Amygdala (tissue), 56 donors: Measurements from ENCODE around the gene P3H4.

Experiments
- DNase-seq, 56 donors: peaks; one replicate each; lab custom pipeline; 2025; lab: John Stamatoyannopoulos, UW

P3H4 gene

DNA sequence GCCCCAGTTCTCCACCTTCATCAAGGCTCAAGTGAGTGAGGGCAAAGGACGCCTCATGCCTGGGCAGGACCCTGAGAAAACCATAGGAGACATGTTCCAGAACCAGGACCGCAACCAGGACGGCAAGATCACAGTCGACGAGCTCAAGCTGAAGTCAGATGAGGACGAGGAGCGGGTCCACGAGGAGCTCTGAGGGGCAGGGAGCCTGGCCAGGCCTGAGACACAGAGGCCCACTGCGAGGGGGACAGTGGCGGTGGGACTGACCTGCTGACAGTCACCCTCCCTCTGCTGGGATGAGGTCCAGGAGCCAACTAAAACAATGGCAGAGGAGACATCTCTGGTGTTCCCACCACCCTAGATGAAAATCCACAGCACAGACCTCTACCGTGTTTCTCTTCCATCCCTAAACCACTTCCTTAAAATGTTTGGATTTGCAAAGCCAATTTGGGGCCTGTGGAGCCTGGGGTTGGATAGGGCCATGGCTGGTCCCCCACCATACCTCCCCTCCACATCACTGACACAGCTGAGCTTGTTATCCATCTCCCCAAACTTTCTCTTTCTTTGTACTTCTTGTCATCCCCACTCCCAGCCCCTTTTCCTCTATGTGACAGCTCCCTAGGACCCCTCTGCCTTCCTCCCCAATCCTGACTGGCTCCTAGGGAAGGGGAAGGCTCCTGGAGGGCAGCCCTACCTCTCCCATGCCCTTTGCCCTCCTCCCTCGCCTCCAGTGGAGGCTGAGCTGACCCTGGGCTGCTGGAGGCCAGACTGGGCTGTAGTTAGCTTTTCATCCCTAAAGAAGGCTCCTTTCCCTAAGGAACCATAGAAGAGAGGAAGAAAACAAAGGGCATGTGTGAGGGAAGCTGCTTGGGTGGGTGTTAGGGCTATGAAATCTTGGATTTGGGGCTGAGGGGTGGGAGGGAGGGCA is 10.7 kb upstream of the P3H4 start:
- DNase-seq = no peak

DNA sequence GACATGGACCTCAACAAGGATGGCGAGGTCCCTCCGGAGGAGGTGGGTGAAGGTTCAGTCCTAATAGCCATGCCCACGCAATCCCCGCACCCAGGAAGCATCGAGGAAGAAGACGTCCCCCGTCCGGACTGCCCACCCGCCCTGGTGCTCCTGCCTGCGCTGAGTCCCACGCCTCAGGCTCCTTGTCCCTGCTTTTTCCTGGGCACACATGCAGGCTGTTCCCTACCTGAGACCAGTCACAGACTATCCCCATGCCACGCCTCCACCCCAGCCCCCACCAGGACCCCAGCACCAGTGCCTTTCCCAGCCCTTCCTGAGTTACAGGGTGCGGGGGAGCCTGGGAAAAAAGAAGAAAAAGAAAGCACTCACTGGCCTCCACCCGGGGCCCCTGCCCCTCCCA is 10.0 kb upstream of the P3H4 start:
- DNase-seq = no peak

DNA sequence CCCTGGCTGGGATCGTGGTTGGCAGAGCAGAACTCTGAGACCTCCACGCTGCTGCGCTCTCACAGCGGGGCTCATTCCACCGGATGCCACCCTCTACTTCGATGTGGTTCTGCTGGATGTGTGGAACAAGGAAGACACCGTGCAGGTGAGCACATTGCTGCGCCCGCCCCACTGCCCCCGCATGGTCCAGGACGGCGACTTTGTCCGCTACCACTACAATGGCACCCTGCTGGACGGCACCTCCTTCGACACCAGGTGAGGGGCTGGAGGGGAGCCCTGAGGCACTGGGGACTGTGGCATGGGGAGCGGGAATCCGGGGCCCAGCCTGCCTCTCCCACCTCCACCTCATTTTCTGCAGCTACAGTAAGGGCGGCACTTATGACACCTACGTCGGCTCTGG is 6.3 kb upstream of the P3H4 start:
- no peak for DNase-seq

DNA sequence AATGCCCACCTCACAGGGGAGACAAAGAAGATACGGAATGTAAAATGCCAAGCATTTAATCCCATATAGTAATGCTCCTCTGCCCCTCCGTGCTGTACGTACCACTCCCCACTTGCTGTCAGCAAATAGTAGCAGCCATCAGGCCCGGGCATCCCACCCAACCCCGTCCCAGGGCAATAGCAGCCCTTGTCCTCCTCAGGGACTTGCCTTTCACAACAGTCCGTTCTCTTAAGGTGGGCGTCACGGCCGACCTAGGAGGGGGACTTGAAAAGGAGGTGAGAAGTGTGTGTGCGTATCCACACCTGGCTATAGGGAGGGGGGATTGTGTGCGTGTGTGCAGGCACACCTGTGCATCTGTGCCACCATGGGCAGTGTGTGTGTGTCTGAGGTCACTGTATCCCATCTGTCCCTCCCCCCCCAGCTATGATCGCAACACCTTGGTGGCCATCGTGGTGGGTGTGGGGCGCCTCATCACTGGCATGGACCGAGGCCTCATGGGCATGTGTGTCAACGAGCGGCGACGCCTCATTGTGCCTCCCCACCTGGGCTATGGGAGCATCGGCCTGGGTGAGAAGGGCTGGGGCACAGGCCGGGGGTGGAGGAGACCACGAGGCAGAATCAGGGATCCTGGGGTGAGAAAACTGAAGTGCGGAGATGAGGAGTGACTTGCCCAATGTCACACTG is 5.0 kb upstream of the P3H4 start:
- DNase-seq = no peak

DNA sequence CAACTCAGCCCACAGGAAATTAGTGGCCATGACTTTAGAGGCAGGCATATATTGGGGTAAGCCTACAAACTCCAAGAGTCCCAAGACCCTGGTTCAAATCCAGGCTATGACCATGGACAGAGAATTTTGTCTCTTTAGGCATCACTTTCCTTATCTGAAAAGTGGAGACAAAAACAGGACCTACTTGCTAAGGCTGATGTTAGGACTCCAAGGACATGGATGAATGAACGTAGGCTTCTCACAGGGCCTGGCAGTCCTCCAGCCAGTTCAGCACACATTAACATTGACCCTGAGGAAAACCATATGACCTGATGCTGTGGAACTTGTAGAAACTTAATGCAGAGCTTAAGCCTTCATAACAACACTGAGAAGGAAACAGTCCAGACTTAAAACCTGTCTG is 2.4 kb upstream of the P3H4 start:
- DNase-seq = no peak

DNA sequence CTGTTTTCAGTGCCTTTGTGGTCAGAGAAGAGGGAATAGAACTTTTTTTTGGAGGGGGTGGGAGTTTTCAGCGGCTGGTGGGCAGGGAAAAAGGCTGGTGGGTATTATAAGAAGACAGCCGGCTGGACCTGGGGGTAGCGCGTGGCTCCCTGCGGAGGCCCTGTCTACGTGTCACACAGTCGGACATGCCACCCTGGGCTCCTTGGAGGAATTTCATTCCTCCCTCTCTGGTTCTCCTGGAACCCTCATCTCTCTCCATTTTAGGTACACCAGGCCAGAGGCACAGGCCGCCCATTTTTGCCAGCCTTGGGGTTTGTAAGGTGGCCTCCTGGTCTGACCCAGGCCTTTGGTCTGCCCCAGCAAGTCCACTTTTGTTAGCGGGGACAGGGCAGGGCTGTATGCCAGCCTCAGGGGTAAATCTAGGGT is 2.0 kb upstream of the P3H4 start:
- no peak for DNase-seq

DNA sequence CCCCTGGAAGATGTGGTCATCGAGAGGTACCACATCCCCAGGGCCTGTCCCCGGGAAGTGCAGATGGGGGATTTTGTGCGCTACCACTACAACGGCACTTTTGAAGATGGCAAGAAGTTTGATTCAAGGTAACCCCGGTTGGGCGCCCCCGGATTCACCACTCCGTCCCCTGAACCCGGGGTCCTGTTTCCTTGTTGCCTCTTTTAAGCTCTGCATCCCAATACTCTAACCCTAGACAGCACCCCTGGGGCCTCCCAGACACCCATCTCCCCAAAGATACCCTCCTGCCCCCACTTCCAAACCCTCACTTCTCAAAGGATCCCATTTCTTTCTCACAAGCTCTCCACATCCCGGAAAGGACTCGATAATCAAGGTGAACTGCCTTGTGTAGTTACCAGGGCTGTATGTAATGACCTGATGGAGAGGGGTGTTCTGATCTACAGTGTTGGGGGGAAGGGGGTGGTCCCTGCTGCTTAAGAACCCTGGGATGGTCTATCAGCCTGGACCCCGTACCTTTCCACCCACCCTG is 1.5 kb upstream of the P3H4 start:
- DNase-seq = no peak

DNA sequence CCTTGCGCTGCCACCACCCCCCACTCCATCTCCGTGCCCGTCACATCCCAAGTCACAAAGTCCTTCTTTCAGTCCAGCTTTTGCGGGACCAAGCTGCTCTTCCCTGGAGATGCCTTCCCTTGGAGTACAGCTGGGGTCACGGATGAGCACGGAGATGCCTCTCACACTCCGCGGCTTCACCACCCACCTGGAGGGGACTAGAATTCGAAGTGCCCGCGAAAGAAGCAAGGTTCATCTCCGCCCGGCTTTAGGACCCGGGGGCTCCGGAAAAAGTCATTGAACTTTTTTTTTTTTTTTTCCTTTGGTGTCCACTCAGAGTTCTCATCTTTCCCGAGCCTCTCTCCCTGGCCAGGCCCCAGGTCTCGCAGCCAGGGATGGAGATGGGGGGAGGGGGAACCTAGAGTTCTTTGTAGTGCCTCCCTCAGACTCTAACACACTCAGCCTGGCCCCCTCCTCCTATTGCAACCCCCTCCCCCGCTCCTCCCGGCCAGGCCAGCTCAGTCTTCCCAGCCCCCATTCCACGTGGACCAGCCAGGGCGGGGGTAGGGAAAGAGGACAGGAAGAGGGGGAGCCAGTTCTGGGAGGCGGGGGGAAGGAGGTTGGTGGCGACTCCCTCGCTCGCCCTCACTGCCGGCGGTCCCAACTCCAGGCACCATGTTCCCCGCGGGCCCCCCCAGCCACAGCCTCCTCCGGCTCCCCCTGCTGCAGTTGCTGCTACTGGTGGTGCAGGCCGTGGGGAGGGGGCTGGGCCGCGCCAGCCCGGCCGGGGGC is 817 bp upstream of the P3H4 start, which contains the start of gene FKBP10:
Gene FKBP10 (plus strand): TSS at position 624 of the 771 bp plus-strand sequence. CDS start 31 bp downstream, at position 655.
- DNase-seq = peak in 38 of 56 donors; percentile 10 to 71 (median 38)

DNA sequence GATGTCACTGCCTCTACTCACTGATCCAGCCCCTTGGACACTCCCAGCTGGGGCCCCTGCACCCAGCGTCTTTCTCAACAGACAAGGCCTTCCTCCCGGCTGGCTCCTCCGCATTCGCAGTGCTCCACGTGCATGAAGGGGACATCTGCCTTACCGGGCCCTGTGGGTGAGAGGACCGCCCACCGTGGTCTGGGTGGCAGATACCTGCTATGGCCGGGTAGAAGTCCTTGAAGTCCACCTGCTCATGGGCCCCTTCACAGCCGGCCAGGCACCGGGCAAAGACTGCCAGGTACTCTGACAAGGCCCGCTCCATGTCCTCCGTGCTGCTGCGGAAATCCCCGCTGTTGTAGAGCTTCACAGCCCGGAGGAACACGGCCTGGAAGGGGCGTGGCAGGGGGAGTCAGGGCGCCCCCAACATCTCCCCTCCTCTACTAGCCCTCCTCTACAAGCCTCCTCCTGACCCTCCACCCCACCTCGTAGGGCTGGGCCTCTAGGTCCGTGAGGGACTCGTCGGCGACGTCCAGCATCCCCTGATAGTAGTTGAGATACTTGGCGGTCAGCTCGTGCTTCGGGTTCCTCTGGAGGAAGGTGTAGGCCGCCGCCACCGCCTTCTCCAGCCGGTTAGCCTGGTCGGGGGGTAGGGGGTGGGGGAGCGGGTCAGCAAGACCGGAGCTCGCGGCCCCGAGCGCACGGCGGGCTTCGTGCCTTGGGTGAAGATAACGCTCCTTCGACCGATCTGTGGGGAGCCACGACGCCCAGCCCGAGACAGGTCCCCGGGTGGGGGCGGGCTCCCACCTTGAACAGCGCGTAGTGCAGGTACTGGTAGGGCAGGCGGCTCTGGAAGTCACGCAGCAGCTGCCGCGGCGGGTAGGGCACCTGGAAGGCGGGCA is 845 bp downstream of the P3H4 start:
- peak in 1 of 56 donors; percentile 53 for DNase-seq

DNA sequence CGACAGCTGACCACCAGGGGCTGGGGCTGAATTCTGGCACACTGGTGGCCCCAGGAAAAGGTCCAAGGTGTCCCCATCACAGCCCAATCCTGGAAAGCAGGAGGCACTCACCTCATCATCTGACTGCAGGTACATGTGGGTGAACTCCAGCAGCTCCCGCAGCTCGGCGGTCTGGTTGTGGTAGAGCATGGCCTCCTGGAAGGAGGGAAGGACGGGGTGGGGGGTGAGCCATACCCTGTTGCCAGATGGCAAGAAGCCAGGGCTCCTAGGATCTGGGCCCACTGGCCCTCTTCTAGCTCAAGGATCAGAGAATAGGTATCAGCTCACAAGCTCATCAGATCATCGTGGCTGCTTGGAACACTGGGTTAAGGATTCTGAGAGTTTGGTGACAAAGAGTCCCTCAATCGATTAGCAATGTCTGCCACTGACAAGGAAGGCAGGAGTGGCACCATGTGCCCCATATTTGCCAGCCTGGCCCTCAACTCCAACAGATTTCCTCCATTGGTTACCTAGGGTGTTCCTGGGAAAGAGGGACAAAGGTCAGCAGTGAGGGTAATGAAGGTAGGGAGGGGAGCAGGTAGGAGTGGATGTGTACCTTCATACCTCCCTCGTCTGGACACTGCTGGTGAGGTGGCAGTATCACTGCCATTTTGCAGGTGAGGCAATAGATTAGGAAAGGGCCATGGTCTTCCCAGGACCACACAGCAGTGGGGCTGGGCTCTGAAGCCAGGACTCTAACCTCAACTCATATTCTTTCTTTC is 4.9 kb downstream of the P3H4 start:
- no peak for DNase-seq

DNA sequence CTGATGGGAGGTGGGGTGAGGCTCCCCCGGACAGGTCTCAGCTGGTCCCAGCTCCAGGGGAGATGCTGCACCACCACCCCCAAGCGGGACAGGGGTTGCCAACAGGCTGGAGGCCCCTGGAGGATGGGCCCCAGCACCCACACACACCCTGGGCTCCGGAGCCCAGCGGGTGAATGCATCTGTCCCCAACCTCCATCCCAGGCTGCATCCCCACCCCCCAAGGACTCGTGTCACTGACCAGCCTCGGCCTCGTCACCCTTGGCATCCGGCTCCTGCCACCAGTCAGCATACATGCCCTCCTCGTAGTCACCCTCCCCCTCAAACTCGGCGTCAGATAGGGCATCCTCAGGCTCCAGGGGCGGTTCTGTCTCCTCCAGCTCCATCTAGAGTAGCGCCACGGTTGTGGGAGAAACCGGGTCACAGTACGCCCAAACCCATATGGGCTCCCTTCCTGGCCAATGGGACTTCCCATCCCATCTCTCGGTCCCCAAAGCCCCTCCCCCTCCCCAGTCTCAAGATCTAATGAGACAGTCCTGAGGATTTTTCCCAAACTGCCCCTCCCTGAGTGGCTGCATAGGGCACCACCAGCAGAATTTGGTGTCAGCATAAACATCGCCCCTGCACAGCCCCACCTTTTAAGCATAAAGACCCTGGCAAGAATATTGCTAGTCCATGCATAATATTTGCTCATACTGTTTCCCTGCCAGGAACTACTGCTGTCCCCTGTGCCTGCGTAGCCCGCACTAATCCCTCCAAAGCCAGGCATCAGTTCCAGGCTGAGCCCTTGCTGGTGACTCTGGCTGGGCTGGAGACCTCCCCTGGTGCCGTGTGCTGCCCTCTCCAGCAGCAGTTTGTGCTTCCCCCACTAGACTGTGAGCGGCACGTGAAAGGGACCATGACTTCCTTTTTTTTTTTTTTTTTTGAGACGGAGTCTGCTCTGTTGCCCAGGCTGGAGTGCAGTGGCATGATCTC is 8.4 kb downstream of the P3H4 start:
- DNase-seq = peak in 1 of 56 donors; percentile 22

DNA sequence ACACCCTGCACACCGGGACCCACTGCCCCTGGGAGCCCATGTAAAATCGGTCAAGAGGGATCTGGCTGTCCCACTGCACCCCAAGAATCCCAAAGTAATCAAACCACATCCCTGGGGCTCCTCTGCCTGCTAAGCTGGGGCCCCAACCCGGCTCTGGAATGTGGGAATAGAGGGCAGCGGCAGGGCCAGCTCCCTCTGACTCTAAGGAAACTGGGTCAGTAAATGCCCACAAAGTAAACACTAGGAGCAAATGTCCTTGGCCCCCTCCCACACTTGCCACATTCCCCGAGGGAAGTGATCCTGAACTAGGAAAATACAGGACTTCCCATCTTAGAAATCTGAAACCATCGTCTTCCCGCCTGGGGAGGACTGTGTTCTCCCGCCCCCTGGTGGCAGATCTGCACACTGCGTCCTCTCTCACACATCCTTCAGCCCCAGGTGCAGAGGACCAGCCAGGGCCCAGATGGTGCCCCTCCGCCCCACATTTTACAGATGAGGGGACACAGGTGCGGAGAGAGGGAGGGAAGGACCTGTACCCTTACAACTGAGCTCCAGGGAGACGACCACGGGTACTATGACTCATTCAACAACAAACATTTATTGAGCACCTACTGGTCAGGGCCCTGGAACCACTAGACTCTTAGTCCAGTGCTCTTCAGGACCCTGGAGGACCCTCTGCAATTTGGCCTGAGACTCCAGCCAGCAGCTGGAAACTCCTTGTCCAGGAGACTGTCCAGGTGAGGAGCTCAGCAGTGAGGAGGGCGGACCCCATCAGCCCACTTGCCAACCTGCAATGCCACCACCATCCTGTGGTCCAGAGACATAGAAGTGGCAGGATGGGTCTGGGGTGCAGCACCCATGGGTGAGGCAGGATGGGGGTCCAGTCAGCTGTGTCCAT is 10.1 kb downstream of the P3H4 start:
- DNase-seq = peak in 51 of 56 donors; percentile 13 to 89 (median 49)

DNA sequence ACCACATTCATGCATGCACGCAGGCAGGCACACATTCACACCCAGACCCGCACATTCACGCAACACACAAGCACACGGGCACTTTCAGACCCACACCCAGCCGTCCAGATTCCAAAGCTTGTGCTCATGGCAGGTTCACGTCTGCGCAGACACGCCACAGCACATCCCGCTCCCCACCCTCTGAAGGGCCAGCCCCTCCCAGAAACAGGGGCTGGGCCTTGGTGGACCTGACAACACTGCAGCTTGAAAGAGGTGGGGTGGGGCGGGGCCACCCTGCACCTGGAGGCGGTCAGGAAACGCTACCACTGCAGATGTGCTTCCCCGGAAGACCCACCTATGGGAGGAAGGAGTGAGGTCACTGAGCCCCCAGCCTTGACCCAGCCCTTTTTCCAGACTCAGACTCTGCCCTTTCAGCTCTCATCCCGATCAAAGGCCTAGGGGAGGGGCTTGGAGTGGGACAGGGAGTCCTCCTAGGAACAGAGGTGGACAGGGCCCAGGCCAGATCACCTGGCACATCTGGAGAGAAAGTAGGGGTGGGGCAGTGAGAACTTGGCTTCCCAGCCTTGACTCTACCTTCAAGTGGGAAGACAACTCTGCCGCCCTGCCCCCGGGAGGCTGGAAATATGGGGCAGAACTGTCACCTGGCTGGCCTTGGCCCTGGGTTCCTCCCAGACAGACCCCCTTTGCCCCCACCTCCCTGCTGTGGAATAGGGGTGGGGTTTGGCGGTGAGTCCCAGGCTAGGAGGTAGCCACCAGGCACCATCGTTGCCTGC is 11.0 kb downstream of the P3H4 start:
- no peak for DNase-seq

DNA sequence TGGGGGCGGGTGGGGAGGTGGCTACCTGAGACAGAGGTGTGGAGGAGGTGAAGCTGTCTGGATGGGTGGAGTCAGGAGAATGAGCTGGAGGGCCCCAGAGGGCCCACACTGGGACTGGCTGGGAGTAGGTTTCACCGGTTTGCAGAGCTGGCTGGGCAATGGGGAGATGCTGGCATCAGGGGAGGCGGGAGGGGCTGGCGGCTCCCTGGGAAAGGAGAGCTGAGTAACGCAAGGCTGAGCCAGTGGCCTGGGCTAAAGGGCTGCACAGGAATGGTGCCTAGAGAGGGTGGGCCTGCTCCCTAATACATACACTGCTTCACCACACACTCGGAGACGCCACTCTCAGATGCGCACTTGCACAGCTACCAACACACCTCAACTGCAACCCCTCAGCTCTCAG is 12.4 kb downstream of the P3H4 start:
- DNase-seq = no peak

DNA sequence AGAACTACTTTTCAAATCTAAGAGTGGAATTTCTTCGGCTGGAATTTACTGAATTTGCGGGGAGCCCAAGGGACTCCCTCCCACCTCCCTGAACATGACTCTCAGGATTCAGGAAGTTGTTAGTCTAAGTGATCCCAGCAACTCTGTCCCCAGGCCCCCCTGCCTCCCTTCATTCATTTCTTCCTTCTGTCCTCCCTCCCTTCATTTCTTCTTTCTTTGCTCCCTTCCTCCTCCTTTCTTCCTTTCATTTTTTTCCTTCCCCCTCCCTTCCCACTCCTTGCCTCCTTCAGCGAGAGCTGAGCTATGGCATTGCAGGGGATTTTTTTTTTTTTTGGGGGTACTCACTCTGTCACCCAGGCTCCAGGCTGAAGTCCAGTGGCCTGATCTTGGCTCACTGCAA is 14.4 kb downstream of the P3H4 start:
- DNase-seq = no peak
